Rectal smooth muscle tissue (tissue), 1 donor: ENCODE results near the gene PPAN.

Source experiments
- H3K27ac ChIP-seq: one replicate; pipeline ENCODE4 v1.7.0; 2013; ENCODE audit warnings: low read depth, low read length, inconsistent platforms
- H3K27me3 ChIP-seq: one replicate; pipeline ENCODE4 v1.7.0; 2013; ENCODE audit warnings: low read length; ENCODE audit not compliant: control insufficient read depth, insufficient read depth
- H3K36me3 ChIP-seq: one replicate; pipeline ENCODE4 v1.7.0; 2013; ENCODE audit warnings: low read length; ENCODE audit not compliant: control insufficient read depth, insufficient read depth
- H3K4me1 ChIP-seq: one replicate; pipeline ENCODE4 v1.7.0; 2013; ENCODE audit warnings: low read length; ENCODE audit not compliant: control insufficient read depth, insufficient read depth
- H3K4me3 ChIP-seq: one replicate; pipeline ENCODE4 v1.7.0; 2013; ENCODE audit warnings: low read length
- H3K9ac ChIP-seq: one replicate; pipeline ENCODE4 v1.7.0; 2013; ENCODE audit warnings: low read length

The PPAN gene

GRCh38 chr19:10158485-10158884 is 52.3 kb downstream of the PPAN start:
- H3K27ac ChIP-seq = no peak overlapping the region
- peaks cover 37% of the 10 kb centered on the region for H3K36me3 ChIP-seq
- no peak overlapping the region for H3K4me3 ChIP-seq

GRCh38 chr19:10159610-10160009 is 53.4 kb downstream of the PPAN start:
- H3K27me3 ChIP-seq = no peaks in the 10 kb centered on the region
- peaks cover 30% of the 10 kb centered on the region for H3K36me3 ChIP-seq
- H3K27ac ChIP-seq = no peak overlapping the region
- no peaks in the 10 kb centered on the region for H3K4me1 ChIP-seq
- no peak overlapping the region for H3K4me3 ChIP-seq
- no peak overlapping the region for H3K9ac ChIP-seq

More at GRCh38 chr19:10158485-10158884, 52.3 kb downstream of the PPAN start:
- Histone ChIP-seq H3K9ac (no peak overlapping the region), H3K27me3 (no peaks in the 10 kb centered on the region), H3K4me1 (no peaks in the 10 kb centered on the region)
